ENCODE results near the gene CDT1.
"Not testable (repeated sequence)": the region's sequence is repeated elsewhere in the genome, so short reads cannot be mapped to it uniquely, and the experiment has no call there.

Gene CDT1

DNA sequence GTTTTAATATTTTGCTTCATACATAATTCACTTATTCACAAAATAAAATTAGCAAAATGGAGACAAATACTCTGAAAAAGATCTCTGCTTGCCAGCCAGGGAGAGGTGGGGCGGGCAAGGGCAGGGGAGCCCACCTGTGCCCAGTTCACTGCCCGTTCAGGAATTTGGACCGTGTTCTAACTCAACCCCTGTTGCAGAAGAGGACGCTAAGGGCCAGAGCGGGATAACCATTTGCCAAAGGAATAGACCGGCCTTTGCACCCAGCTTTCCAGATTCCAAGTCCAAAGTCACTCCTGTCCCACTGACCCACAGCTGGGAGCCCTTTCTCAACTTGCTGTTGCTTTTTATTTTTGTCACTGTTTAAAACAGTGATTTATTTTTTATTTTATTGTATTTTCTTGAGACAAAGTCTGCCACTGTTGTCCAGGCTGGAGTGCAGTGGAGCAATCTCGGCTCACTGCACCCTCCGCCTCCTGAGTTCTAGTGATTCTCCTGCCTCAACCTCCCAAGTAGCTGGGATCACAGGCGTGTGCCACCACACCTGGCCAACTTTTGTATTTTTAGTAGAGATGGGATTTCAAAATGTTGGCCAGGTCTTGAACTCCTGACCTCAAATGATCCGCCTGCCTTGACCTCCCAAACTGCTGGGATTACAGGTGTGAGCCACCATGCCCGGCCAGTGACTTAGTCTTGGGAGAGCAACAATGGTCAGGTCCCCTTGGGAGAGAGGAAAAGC, 15.8 kb upstream of the CDT1 start:
- DNase-seq (ENCODE audit: low spot score), result no peak
- TF ChIP-seq, protein P1, sequence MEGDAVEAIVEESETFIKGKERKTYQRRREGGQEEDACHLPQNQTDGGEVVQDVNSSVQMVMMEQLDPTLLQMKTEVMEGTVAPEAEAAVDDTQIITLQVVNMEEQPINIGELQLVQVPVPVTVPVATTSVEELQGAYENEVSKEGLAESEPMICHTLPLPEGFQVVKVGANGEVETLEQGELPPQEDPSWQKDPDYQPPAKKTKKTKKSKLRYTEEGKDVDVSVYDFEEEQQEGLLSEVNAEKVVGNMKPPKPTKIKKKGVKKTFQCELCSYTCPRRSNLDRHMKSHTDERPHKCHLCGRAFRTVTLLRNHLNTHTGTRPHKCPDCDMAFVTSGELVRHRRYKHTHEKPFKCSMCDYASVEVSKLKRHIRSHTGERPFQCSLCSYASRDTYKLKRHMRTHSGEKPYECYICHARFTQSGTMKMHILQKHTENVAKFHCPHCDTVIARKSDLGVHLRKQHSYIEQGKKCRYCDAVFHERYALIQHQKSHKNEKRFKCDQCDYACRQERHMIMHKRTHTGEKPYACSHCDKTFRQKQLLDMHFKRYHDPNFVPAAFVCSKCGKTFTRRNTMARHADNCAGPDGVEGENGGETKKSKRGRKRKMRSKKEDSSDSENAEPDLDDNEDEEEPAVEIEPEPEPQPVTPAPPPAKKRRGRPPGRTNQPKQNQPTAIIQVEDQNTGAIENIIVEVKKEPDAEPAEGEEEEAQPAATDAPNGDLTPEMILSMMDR (conservative IDR thresholded peaks at IDR 0.05; ENCODE audit: low read depth), result no peak
- ChIA-PET POLR2A (ENCODE audit: low non-redundant PET) (no interaction called here), CTCF (interaction anchor here (0.8 to 7.5 kb wide), 3 partner anchors 17 to 49 kb away, joined by 3 to 55 read pairs (median 3); no protein-coding TSS in a partner anchor)
- H3K27ac ChIP-seq, result 0 out of 2 replicates have a peak overlapping the region, but pooled peaks have one; percentile 13

DNA sequence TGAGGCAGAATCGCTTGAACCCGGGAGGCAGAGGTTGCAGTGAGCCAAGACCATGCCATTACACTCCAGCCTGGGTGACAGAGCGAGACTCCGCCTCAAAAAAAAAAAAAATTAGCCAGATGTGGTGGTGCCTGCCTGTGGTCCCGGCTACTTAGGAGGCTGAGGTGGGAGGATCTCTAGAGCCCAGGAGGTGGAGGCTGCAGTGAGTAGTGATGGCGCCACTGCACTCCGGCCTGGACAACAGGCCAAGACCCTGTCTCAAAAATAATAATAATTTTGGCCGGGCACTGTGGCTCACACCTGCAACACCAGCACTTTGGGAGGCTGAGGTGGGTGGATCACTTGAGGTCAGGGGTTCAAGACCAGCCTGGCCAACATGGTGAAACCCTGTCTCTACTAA, 14.8 kb upstream of the CDT1 start:
- POLR2A ChIA-PET (ENCODE audit: low non-redundant PET); DNase-seq (ENCODE audit: low spot score); H3K27ac ChIP-seq: not testable (repeated sequence)
- CTCF ChIA-PET, result interaction anchor here (7.5 kb wide), 1 partner anchor 50 kb away, joined by 55 read pairs; no protein-coding TSS in a partner anchor

DNA sequence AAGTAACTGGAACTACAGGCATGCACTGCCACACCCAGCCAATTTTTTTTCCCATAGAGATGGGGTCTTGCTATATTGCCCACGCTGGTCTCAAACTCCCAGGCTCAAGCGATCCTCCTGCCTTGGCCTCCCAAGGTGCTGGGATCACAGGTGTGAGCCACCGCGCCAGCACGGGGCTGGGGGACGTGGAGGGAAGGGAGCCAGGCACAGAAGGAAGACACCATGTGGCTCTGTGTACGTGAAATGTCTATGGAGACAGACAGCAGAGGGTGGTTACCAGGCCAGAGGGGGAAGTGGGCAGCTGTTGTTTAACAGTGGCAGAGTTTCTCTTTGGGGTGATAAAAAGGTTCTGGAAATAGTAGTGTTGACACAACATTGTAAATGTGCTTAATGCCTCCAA, 14.0 kb upstream of the CDT1 start:
- TF ChIP-seq, protein P1 (conservative IDR thresholded peaks at IDR 0.05; ENCODE audit: low read depth), result no peak
- DNase-seq (ENCODE audit: low spot score), result no peak
- POLR2A ChIA-PET (ENCODE audit: low non-redundant PET), result no interaction called here
- CTCF ChIA-PET, result interaction anchor here (0.9 kb wide), 1 partner anchor 52 kb away, joined by 5 read pairs; no protein-coding TSS in a partner anchor
- H3K27ac ChIP-seq, result no peak overlapping the region

DNA sequence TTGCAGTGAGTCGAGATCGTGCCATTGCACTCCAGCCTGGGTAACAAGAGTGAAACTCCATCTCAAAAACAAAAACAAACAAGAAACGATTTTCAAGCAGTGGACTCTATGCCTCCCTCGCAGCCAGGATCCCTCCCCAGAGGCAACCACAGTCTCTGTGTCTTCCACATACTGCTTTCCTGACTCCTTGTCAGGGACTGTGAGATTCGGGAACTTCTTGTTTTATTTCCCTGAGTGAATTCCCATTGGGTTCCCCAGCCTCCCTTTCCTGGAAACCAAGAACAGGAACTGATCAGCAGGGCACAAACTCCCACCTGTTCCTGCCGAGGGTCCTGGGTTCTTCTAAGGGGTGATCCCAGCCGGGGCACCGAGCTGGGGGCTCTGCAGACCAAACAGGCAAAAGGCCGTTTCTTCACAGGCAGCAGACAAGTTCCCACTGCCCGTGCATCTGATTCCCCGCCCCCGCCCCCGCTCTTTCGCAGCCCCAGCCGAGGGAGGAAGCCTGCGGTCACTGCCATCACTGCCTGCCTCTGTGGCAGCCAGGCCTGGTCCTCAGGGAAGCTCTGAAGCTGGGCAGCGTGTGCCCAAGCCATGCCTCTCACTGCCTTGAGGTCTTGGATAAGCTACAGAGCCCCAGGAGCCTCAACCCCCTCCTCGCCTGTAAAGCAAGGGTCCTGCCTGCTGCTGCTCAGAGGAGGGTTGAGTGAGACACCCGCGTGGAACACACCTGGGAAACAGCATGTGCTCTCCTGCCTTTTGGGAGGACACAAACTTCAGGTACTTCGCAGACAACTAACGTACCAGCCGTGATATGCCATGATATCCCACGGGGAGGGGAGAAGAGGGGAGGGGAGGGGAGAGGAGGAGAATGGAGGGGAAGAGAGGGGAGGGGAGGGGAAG, 13.0 kb upstream of the CDT1 start:
- TF ChIP-seq, protein P1 (conservative IDR thresholded peaks at IDR 0.05; ENCODE audit: low read depth), result no peak
- POLR2A ChIA-PET (ENCODE audit: low non-redundant PET), result no interaction called here
- DNase-seq (ENCODE audit: low spot score), result no peak
- H3K27ac ChIP-seq, result no peak overlapping the region
- CTCF ChIA-PET, result interaction anchor here (0.9 kb wide), 1 partner anchor 53 kb away, joined by 5 read pairs; no protein-coding TSS in a partner anchor

DNA sequence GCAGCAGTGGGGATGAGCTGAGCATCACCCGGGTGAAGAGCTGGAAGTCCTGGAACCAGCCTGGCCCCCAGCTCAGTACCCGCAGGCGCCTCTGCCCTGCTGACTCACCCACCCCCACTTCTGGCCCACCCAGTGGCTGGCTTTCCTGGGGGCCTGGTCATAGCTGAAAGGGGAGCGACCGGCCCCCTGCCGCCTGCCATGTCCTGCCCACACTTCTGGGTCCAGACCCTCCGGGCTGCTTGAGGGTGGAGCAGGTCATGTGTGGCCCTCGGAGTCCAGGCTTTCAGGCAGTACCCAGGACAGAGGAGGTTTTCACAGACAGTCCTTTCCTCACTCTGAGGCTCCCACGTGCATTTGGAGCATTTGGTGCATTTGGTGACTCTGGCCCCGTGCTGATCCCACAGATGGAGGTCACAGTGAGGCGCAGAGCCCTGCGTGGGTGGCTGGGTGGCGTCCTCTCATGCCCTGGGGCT, 11.5 kb upstream of the CDT1 start:
- TF ChIP-seq, protein P1 (conservative IDR thresholded peaks at IDR 0.05; ENCODE audit: low read depth), result no peak
- POLR2A ChIA-PET (ENCODE audit: low non-redundant PET), result interaction anchor here (0.5 kb wide), 1 partner anchor 166 kb away, joined by 8 read pairs; no protein-coding TSS in a partner anchor
- CTCF ChIA-PET, result interaction anchor here (0.8 kb wide), 1 partner anchor 21 kb away, joined by 5 read pairs; no protein-coding TSS in a partner anchor
- no peak for DNase-seq (ENCODE audit: low spot score)
- no peak overlapping the region for H3K27ac ChIP-seq

DNA sequence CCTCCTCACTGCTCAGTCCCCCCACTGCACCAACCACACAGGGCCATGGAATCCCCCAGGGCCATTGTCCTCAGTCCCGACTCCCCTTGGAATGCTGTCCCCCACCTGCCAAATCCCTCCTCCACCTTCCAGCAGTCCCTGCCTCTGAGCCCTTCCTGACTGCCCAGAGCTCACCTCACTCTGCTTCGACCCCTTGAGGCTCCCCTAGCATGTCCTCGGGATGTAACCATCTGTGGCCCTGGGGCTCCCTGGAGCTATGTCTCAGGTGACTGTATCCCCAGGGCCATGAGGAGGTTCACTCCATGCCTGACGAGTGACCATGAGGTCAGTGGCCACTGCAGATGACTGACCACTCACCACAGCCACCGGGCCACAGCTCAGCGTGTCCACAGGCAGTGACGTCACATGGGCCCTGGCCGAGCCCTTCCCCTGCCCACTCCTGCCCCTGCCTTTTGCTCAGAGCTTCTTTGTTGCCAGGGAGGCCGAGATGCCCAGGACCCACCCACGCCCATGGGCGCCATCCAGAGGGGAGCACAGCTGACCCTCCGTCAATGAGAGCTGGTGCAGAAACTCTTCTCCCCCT, 10.8 kb upstream of the CDT1 start:
- CTCF ChIA-PET, result no interaction called here
- POLR2A ChIA-PET (ENCODE audit: low non-redundant PET), result interaction anchor here (0.5 kb wide), 1 partner anchor 167 kb away, joined by 8 read pairs; no protein-coding TSS in a partner anchor
- TF ChIP-seq, protein P1 (conservative IDR thresholded peaks at IDR 0.05; ENCODE audit: low read depth), result no peak
- H3K27ac ChIP-seq, result no peak overlapping the region
- no peak for DNase-seq (ENCODE audit: low spot score)
